Measurements from ENCODE around the gene PARP4.

PARP4 gene

GRCh38 chr13:24539500-24540165, 27.1 kb upstream of the PARP4 start:
- DNase-seq (ENCODE audit: low spot score), result no peak
- TF ChIP-seq CTCF (IDR thresholded peaks at IDR 0.05; ENCODE audit: borderline replicate concordance, control extremely low read depth, extremely low read depth, insufficient read depth, missing control alignments), result no peak
- in situ Hi-C loops (cut with MboI; ENCODE audit: low sequenced_read_pairs, unreplicated experiment), result no loop called here

- DNase-seq (ENCODE audit: low spot score), result no peak
- in situ Hi-C loops (cut with MboI; ENCODE audit: low sequenced_read_pairs, unreplicated experiment), result no loop called here
- TF ChIP-seq CTCF (IDR thresholded peaks at IDR 0.05; ENCODE audit: borderline replicate concordance, control extremely low read depth, extremely low read depth, insufficient read depth, missing control alignments), result no peak
These were observed 16.9 kb upstream of the PARP4 start for GRCh38 chr13:24529478-24529877.

GRCh38 chr13:24528816-24529398, 16.3 kb upstream of the PARP4 start:
- TF ChIP-seq CTCF (IDR thresholded peaks at IDR 0.05; ENCODE audit: borderline replicate concordance, control extremely low read depth, extremely low read depth, insufficient read depth, missing control alignments), result no peak
- in situ Hi-C loops (cut with MboI; ENCODE audit: low sequenced_read_pairs, unreplicated experiment), result no loop called here
- no peak for DNase-seq (ENCODE audit: low spot score)

GRCh38 chr13:24527266-24527775, 14.7 kb upstream of the PARP4 start:
- no peak for TF ChIP-seq CTCF (IDR thresholded peaks at IDR 0.05; ENCODE audit: borderline replicate concordance, control extremely low read depth, extremely low read depth, insufficient read depth, missing control alignments)
- in situ Hi-C loops (cut with MboI; ENCODE audit: low sequenced_read_pairs, unreplicated experiment), result no loop called here
- no peak for DNase-seq (ENCODE audit: low spot score)

GRCh38 chr13:24520733-24521132, 8.2 kb upstream of the PARP4 start:
- DNase-seq (ENCODE audit: low spot score), result no peak
- TF ChIP-seq CTCF (IDR thresholded peaks at IDR 0.05; ENCODE audit: borderline replicate concordance, control extremely low read depth, extremely low read depth, insufficient read depth, missing control alignments), result no peak
- in situ Hi-C loops (cut with MboI; ENCODE audit: low sequenced_read_pairs, unreplicated experiment), result no loop called here

- in situ Hi-C loops (cut with MboI; ENCODE audit: low sequenced_read_pairs, unreplicated experiment), result no loop called here
- no peak for DNase-seq (ENCODE audit: low spot score)
- no peak for TF ChIP-seq CTCF (IDR thresholded peaks at IDR 0.05; ENCODE audit: borderline replicate concordance, control extremely low read depth, extremely low read depth, insufficient read depth, missing control alignments)
These were observed 4.3 kb upstream of the PARP4 start for GRCh38 chr13:24516919-24517318.
